Right atrium auricular region (tissue), 2 donors: ENCODE measurements around the gene S100A1. TPM values are rescaled to one million over a fixed set of nuclear protein-coding genes. Genes with fewer than 3 reads are reported as not detected.
"Not testable (repeated sequence)": the region's sequence is repeated elsewhere in the genome, so short reads cannot be mapped to it uniquely, and the experiment has no call there.

ENCODE experiments used
- DNase-seq: peaks from one replicate; pipeline ENCODE4 v3.0.0-alpha.2; 2019; ENCODE audit warnings: low spot score
- H3K27ac ChIP-seq, 2 donors: fragments of 200-600 bp; sonication (generic); 1 replicate in 1 of 2; 2 replicates in 1 of 2; pipeline ENCODE4 v1.5.1; 2016 to 2019
- H3K27me3 ChIP-seq, 2 donors: fragments of 200-600 bp; sonication (generic); one replicate each; pipeline versions ENCODE4 v1.5.1 to v1.6.0; 2017 to 2019
- H3K36me3 ChIP-seq: fragments of 200-600 bp; sonication (generic); one replicate; pipeline ENCODE4 v1.5.1; 2016
- H3K4me1 ChIP-seq, 2 donors: fragments of 200-600 bp; sonication (generic); one replicate each; pipeline versions ENCODE4 v1.5.1 to v1.6.0; 2017 to 2019
- H3K4me3 ChIP-seq, 2 donors: fragments of 200-600 bp; sonication (generic); 1 replicate in 1 of 2; 2 replicates in 1 of 2; pipeline ENCODE4 v1.5.1; 2017 to 2019; ENCODE audit warnings: mild to moderate bottlenecking in 1 of 2, moderate library complexity in 1 of 2
- H3K9me3 ChIP-seq, 2 donors: fragments of 200-600 bp; sonication (generic); one replicate each; pipeline ENCODE4 v1.5.1; 2019
- CTCF ChIP-seq, 2 donors: fragments of 200-600 bp; sonication (generic); IDR thresholded peaks; one replicate each; pipeline ENCODE4 v1.5.1; 2019; ENCODE audit warnings: antibody characterized with exemption in 2 of 2
- total RNA-seq, 2 donors: library from RNA; depleted of rRNA; stranded (reverse); fragments of >200 nt; gene quantifications; one replicate each; pipeline ENCODE4 v1.1.0, GENCODE V29; 2016

The S100A1 gene
- total RNA-seq, 2 donors from 2014 or later, result 965 to 2,413 TPM

GRCh38 chr1:153659175-153659534, 30.9 kb downstream of the S100A1 start:
- Histone ChIP-seq H3K4me3 (peak overlapping the region; percentile 72 to 78), H3K27me3 (no peaks in the 10 kb centered on the region), H3K9me3 (no peaks in the 10 kb centered on the region), H3K36me3 (peaks cover 34% of the 10 kb centered on the region), H3K4me1 (peaks cover 0 to 13% of the 10 kb centered on the region in 2 donors), H3K27ac (peak overlapping the region; percentile 97 to 98)
- TF ChIP-seq CTCF (IDR thresholded peaks at IDR 0.05), result no peak
- DNase-seq, result no peak

- peaks cover 39% of the 10 kb centered on the region for H3K36me3 ChIP-seq
- no peak for TF ChIP-seq CTCF (IDR thresholded peaks at IDR 0.05)
- peak overlapping the region in 1 of 2 donors; percentile 78 for H3K4me3 ChIP-seq
- H3K9me3 ChIP-seq, result no peaks in the 10 kb centered on the region
- H3K27me3 ChIP-seq, result no peaks in the 10 kb centered on the region
- peaks cover 0 to 13% of the 10 kb centered on the region in 2 donors for H3K4me1 ChIP-seq
- DNase-seq, result no peak
- peak overlapping the region; percentile 97 to 98 for H3K27ac ChIP-seq
These were observed 31.4 kb downstream of the S100A1 start for GRCh38 chr1:153659656-153660055.

- no peak overlapping the region for H3K4me3 ChIP-seq
- TF ChIP-seq CTCF (IDR thresholded peaks at IDR 0.05), result no peak
- DNase-seq, result no peak
- H3K27me3 ChIP-seq, result no peaks in the 10 kb centered on the region
- H3K9me3 ChIP-seq, result no peaks in the 10 kb centered on the region
- H3K36me3 ChIP-seq, result peaks cover 55% of the 10 kb centered on the region
- peaks cover 0 to 13% of the 10 kb centered on the region in 2 donors for H3K4me1 ChIP-seq
- no peak overlapping the region for H3K27ac ChIP-seq
These were observed 33.0 kb downstream of the S100A1 start for GRCh38 chr1:153661111-153661708.

GRCh38 chr1:153662269-153662668, 34.0 kb downstream of the S100A1 start:
- Histone ChIP-seq H3K4me3 (no peak overlapping the region), H3K27me3 (no peaks in the 10 kb centered on the region), H3K27ac (no peak overlapping the region), H3K4me1 (peaks cover 0 to 13% of the 10 kb centered on the region in 2 donors), H3K36me3 (peaks cover 65% of the 10 kb centered on the region), H3K9me3 (no peaks in the 10 kb centered on the region)
- no peak for DNase-seq
- no peak for TF ChIP-seq CTCF (IDR thresholded peaks at IDR 0.05)

- Histone ChIP-seq H3K27ac (no peak overlapping the region), H3K9me3 (no peaks in the 10 kb centered on the region), H3K36me3 (peaks cover 75% of the 10 kb centered on the region), H3K4me1 (peaks cover 0 to 13% of the 10 kb centered on the region in 2 donors), H3K4me3 (no peak overlapping the region), H3K27me3 (no peaks in the 10 kb centered on the region)
- no peak for TF ChIP-seq CTCF (IDR thresholded peaks at IDR 0.05)
- no peak for DNase-seq
These were observed 35.0 kb downstream of the S100A1 start for GRCh38 chr1:153663211-153663610.

GRCh38 chr1:153667439-153667838, 39.2 kb downstream of the S100A1 start:
- no peak for TF ChIP-seq CTCF (IDR thresholded peaks at IDR 0.05)
- H3K27ac ChIP-seq, result no peak overlapping the region
- H3K36me3 ChIP-seq, result peaks cover 69% of the 10 kb centered on the region
- peaks cover 0 to 20% of the 10 kb centered on the region in 2 donors for H3K4me1 ChIP-seq
- H3K9me3 ChIP-seq, result no peaks in the 10 kb centered on the region
- no peak for DNase-seq
- H3K4me3 ChIP-seq, result no peak overlapping the region
- no peaks in the 10 kb centered on the region for H3K27me3 ChIP-seq

- Histone ChIP-seq H3K36me3 (peaks cover 57% of the 10 kb centered on the region), H3K4me1 (peaks cover 0 to 20% of the 10 kb centered on the region in 2 donors)
- not testable (repeated sequence) for H3K4me3 ChIP-seq, H3K27me3 ChIP-seq, DNase-seq, H3K27ac ChIP-seq, H3K9me3 ChIP-seq
These were observed 40.4 kb downstream of the S100A1 start for GRCh38 chr1:153668672-153669071.
